ENCODE measurements around the gene PCDH9. TPM values are rescaled to one million over a fixed set of nuclear protein-coding genes. Genes with fewer than 3 reads are reported as not detected.
A peak's percentile ranks its signal among the peaks of the same experiment; 100 is the strongest.

PCDH9 gene
- total and polyA plus RNA-seq, 2 of the 4 experiments (the other 2 are of a cell fraction) = 2.2 to 10.2 TPM

DNA sequence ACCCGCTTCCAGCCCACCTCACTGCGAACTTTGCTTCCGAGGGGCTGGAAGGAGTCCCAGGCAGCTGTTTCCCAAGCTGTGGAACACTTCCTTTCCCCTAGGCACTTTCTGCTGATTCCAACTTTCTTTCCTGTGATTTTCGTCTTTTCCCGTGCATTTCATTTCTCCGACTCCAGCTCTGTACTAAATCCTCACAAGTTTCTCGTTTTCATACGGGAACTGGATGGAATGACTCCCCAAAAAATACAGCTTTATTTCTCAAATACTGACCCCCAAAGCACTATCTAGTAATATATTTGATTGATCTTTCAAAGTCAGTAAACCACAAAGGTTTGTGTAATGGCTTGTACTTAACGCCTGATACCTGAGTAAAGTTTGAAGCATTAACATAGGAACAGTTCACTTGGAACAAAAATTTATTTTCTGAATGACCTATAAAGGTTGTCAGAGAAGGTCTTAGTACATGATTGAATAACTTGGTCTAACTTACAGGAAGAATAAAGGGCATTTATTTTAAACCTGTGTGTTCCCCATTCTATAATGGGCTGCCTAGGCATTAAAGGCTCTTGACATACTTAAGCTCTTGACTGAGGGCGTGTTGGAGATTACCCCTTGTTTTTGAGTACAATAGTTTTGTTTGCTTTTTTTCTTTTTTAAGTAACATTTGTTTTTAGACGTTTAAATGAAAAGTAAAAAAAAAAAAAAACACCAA lies 1.3 kb upstream of the PCDH9 start:
- no peak overlapping the region for H2AK5ac ChIP-seq (ENCODE audit: low read depth, low read length)
- H3K4me3 ChIP-seq (ENCODE audit: insufficient read depth, low read depth, low read length) = peak overlapping the region; percentile 76
- no peaks in the 10 kb centered on the region for H3K36me3 ChIP-seq (ENCODE audit: control insufficient read depth, insufficient read depth, low read length)
- H3K14ac ChIP-seq (replicated peaks; ENCODE audit: low read depth, low read length) = peak overlapping the region; percentile 93; the same call in 1 of the 2 replicates
- peak overlapping the region; percentile 84 for H2AK9ac ChIP-seq (replicated peaks; ENCODE audit: low read depth, low read length, poor library complexity)
- H3K4me2 ChIP-seq (ENCODE audit: low read depth, low read length) = peak overlapping the region; percentile 88
- peak overlapping the region; percentile 69 for H3K9ac ChIP-seq (ENCODE audit: low read depth, low read length)
- no peaks in the 10 kb centered on the region for H3K9me3 ChIP-seq (ENCODE audit: control insufficient read depth, insufficient read depth, low read length)
- peaks cover 4 to 12% of the 10 kb centered on the region in 2 experiments; a peak in 1 of 4 replicates for H3K79me1 ChIP-seq (ENCODE audit: low read depth in 1 of 2, low read length in 2 of 2)
- 2% methylated on average over 7 of the region's 11 CpGs; no CpG with 5 or more reads in 1 of the 2 experiments for WGBS, 2 experiments (ENCODE audit: extremely low coverage in 2 of 2, insufficient read length in 1 of 2)
- in situ Hi-C loops (cut with MboI; ENCODE audit: low sequenced_read_pairs) (no loop called here), dilution Hi-C loops (cut with HindIII; ENCODE audit: low sequenced_read_pairs, unreplicated experiment) (no loop called here), intact Hi-C loops (cut with micrococcal nuclease) (loop anchor here (2.0 kb wide), 1 partner anchor 185 kb away; no protein-coding TSS in a partner anchor)
- H3K9me1 ChIP-seq (ENCODE audit: insufficient read depth, low read length) = no peaks in the 10 kb centered on the region
- no peak for TF ChIP-seq CHD1 (IDR thresholded peaks at IDR 0.05; ENCODE audit: low read depth, low read length)
- no peak for TF ChIP-seq BHLHE40 (IDR thresholded peaks at IDR 0.05; ENCODE audit: low read depth, low read length)
- peak; percentile 22; the same call in 1 of the 2 replicates for TF ChIP-seq MAFK (IDR thresholded peaks at IDR 0.05; ENCODE audit: low read depth, low read length)
- no peak for TF ChIP-seq MXI1 (IDR thresholded peaks at IDR 0.05; ENCODE audit: borderline replicate concordance, low read depth, low read length)
- no peak for TF ChIP-seq RAD21 (IDR thresholded peaks at IDR 0.05; ENCODE audit: low read length)
- no peak for TF ChIP-seq POLR2A (IDR thresholded peaks at IDR 0.05; ENCODE audit: low read depth, low read length)
- TF ChIP-seq, protein P1, sequence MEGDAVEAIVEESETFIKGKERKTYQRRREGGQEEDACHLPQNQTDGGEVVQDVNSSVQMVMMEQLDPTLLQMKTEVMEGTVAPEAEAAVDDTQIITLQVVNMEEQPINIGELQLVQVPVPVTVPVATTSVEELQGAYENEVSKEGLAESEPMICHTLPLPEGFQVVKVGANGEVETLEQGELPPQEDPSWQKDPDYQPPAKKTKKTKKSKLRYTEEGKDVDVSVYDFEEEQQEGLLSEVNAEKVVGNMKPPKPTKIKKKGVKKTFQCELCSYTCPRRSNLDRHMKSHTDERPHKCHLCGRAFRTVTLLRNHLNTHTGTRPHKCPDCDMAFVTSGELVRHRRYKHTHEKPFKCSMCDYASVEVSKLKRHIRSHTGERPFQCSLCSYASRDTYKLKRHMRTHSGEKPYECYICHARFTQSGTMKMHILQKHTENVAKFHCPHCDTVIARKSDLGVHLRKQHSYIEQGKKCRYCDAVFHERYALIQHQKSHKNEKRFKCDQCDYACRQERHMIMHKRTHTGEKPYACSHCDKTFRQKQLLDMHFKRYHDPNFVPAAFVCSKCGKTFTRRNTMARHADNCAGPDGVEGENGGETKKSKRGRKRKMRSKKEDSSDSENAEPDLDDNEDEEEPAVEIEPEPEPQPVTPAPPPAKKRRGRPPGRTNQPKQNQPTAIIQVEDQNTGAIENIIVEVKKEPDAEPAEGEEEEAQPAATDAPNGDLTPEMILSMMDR (conservative IDR thresholded peaks at IDR 0.05; ENCODE audit: low read depth, low read length) = no peak
- CTCF ChIA-PET = interaction anchor here (0.7 to 1.3 kb wide), 2 partner anchors 185 to 696 kb away, joined by 4 read pairs; no protein-coding TSS in a partner anchor
- POLR2A ChIA-PET (ENCODE audit: unreplicated experiment) = no interaction called here
- ATAC-seq (ENCODE audit: low read depth) = no peak
- H2AFZ ChIP-seq (replicated peaks; ENCODE audit: low read length, poor library complexity) = peak overlapping the region; percentile 99
- H4K8ac ChIP-seq (ENCODE audit: low read depth in 2 of 2, low read length in 2 of 2) = peak overlapping the region; percentile 65 to 78; a peak in 1 of 4 replicates
- BruUV-seq (replicated peaks) = no TSS peak
- H2BK5ac ChIP-seq (ENCODE audit: low read depth, low read length, poor library complexity, severe bottlenecking) = peak overlapping the region; percentile 61
- no peak overlapping the region for H2BK20ac ChIP-seq (ENCODE audit: low read depth, low read length)
- H4K5ac ChIP-seq (ENCODE audit: low read depth, low read length) = peak overlapping the region; percentile 14; the same call in 1 of the 2 replicates
- H3K18ac ChIP-seq (ENCODE audit: low read depth, low read length) = peak overlapping the region; percentile 38; the same call in 1 of the 2 replicates
- H2BK15ac ChIP-seq (ENCODE audit: low read depth, low read length) = no peak overlapping the region
- H3K27ac ChIP-seq (ENCODE audit: insufficient read depth, low read length) = peak overlapping the region; percentile 59
- H3K27me3 ChIP-seq (ENCODE audit: control insufficient read depth, insufficient read depth, low read length) = no peaks in the 10 kb centered on the region
- peak overlapping the region; percentile 42; the same call in 1 of the 2 replicates for H4K91ac ChIP-seq (ENCODE audit: insufficient read depth, low read depth, low read length)
- H4K20me1 ChIP-seq (ENCODE audit: insufficient read depth, low read length) = no peaks in the 10 kb centered on the region
- H3K4ac ChIP-seq (ENCODE audit: low read depth, low read length) = peak overlapping the region; percentile 93
- peak overlapping the region; percentile 91 for H3K56ac ChIP-seq (ENCODE audit: extremely low read depth, insufficient read depth, low read length)
- peak overlapping the region; percentile 79 for H2BK120ac ChIP-seq (ENCODE audit: low read depth, low read length)
- no peak for DNase-seq
- peak overlapping the region; percentile 96; the same call in 1 of the 2 replicates for H3K23ac ChIP-seq (ENCODE audit: low read depth, low read length)
- H3K4me1 ChIP-seq (ENCODE audit: control insufficient read depth, insufficient read depth, low read length) = no peaks in the 10 kb centered on the region; the same call in 1 of the 2 replicates

Measured in IMR-90 (cell line).